Measurements from ENCODE around the gene PTPRN2.

Gene PTPRN2

GRCh38 chr7:157772486-157773130, 815.0 kb downstream of the PTPRN2 start:
- DNase-seq (ENCODE audit: low read depth), result no peak

- no peak for DNase-seq (ENCODE audit: low read depth)
Observed at GRCh38 chr7:157771689-157772088, 815.9 kb downstream of the PTPRN2 start.

- no peak for DNase-seq (ENCODE audit: low read depth)
Observed at GRCh38 chr7:157770716-157771320, 816.8 kb downstream of the PTPRN2 start.

GRCh38 chr7:157769526-157770215, 818.0 kb downstream of the PTPRN2 start:
- DNase-seq (ENCODE audit: low read depth), result no peak

GRCh38 chr7:157769086-157769485, 818.5 kb downstream of the PTPRN2 start:
- DNase-seq (ENCODE audit: low read depth), result no peak

GRCh38 chr7:157768198-157768597, 819.4 kb downstream of the PTPRN2 start:
- DNase-seq (ENCODE audit: low read depth), result no peak

GRCh38 chr7:157767506-157768197, 820.0 kb downstream of the PTPRN2 start:
- no peak for DNase-seq (ENCODE audit: low read depth)

GRCh38 chr7:157766098-157766497, 821.5 kb downstream of the PTPRN2 start:
- DNase-seq (ENCODE audit: low read depth), result no peak

- DNase-seq (ENCODE audit: low read depth), result no peak
Observed at GRCh38 chr7:157764946-157765537, 822.6 kb downstream of the PTPRN2 start.

- DNase-seq (ENCODE audit: low read depth), result no peak
Observed at GRCh38 chr7:157764193-157764592, 823.4 kb downstream of the PTPRN2 start.

- DNase-seq (ENCODE audit: low read depth), result no peak
Observed at GRCh38 chr7:157763279-157764000, 824.2 kb downstream of the PTPRN2 start.

GRCh38 chr7:157762824-157763223, 824.8 kb downstream of the PTPRN2 start:
- DNase-seq (ENCODE audit: low read depth), result no peak

GRCh38 chr7:157760004-157760730, 827.5 kb downstream of the PTPRN2 start:
- DNase-seq (ENCODE audit: low read depth), result no peak

- DNase-seq (ENCODE audit: low read depth), result no peak
Observed at GRCh38 chr7:157759246-157759805, 828.3 kb downstream of the PTPRN2 start.

GRCh38 chr7:157758468-157759245, 829.0 kb downstream of the PTPRN2 start:
- DNase-seq (ENCODE audit: low read depth), result no peak

GRCh38 chr7:157757776-157758467, 829.7 kb downstream of the PTPRN2 start:
- no peak for DNase-seq (ENCODE audit: low read depth)

GRCh38 chr7:157757211-157757610, 830.4 kb downstream of the PTPRN2 start:
- no peak for DNase-seq (ENCODE audit: low read depth)

- no peak for DNase-seq (ENCODE audit: low read depth)
Observed at GRCh38 chr7:157755741-157756140, 831.9 kb downstream of the PTPRN2 start.

GRCh38 chr7:157754416-157754790, 833.2 kb downstream of the PTPRN2 start:
- no peak for DNase-seq (ENCODE audit: low read depth)

Data from stimulated activated CD8-positive, alpha-beta memory T cell treated with anti-CD3 and anti-CD28 coated beads, Interleukin-15, amount 100 ng/mL, for 24 hours (primary cell).